ENCODE data around the gene VAX1.

The VAX1 gene

GRCh38 chr10:117133273-117134055, 4.6 kb downstream of the VAX1 start:
- Histone ChIP-seq H3K4me1 (ENCODE audit: control insufficient read depth, insufficient read depth, low read length) (no peaks in the 10 kb centered on the region), H3K4me3 (ENCODE audit: low read depth, low read length) (no peak overlapping the region), H3K9me3 (ENCODE audit: control insufficient read depth, insufficient read depth, low read depth, low read length) (no peaks in the 10 kb centered on the region), H3K36me3 (ENCODE audit: control insufficient read depth in 2 of 2, insufficient read depth in 1 of 2, low read length in 2 of 2) (no peaks in the 10 kb centered on the region), H3K27ac (ENCODE audit: extremely low read depth, low read depth, low read length) (no peak overlapping the region)
- CTCF ChIA-PET = interaction anchor here (0.6 to 0.8 kb wide), 2 partner anchors 16 to 36 kb away, joined by 3 to 4 read pairs; no protein-coding TSS in a partner anchor
- POLR2A ChIA-PET = no interaction called here
- TF ChIP-seq ZXDB (tag by site-specific recombination; IDR thresholded peaks at IDR 0.05) (no peak), ZFP41 (tag by site-specific recombination; IDR thresholded peaks at IDR 0.05; ENCODE audit: borderline replicate concordance) (no peak), ZNF366 (tag by site-specific recombination; conservative IDR thresholded peaks at IDR 0.05) (no peak), ZNF660 (tag by site-specific recombination; IDR thresholded peaks at IDR 0.05) (no peak), ZNF324 (tag by site-specific recombination; IDR thresholded peaks at IDR 0.05) (no peak), GLIS2 (tag by site-specific recombination; IDR thresholded peaks at IDR 0.05) (no peak), ZSCAN16 (tag by site-specific recombination; IDR thresholded peaks at IDR 0.05) (no peak), ZNF221 (tag by site-specific recombination; IDR thresholded peaks at IDR 0.05; ENCODE audit: borderline replicate concordance) (no peak), ZNF692 (tag by site-specific recombination; IDR thresholded peaks at IDR 0.05) (no peak), ZBTB49 (tag by site-specific recombination; IDR thresholded peaks at IDR 0.05; ENCODE audit: low read depth) (no peak), ZNF302 (tag by site-specific recombination; IDR thresholded peaks at IDR 0.05; ENCODE audit: low read depth) (no peak), ZNF350 (tag by site-specific recombination; IDR thresholded peaks at IDR 0.05) (no peak), ZNF791 (tag by site-specific recombination; IDR thresholded peaks at IDR 0.05) (no peak), ZNF626 (tag by site-specific recombination; IDR thresholded peaks at IDR 0.05) (no peak), ZNF23 (tag by site-specific recombination; IDR thresholded peaks at IDR 0.05; ENCODE audit: borderline replicate concordance) (no peak), ZNF560 (tag by site-specific recombination; IDR thresholded peaks at IDR 0.05; ENCODE audit: borderline replicate concordance) (no peak), ZSCAN4 (tag by site-specific recombination; IDR thresholded peaks at IDR 0.05) (no peak), ZNF391 (tag by site-specific recombination; IDR thresholded peaks at IDR 0.05; ENCODE audit: borderline replicate concordance, low read depth) (no peak), ZNF571 (tag by site-specific recombination; IDR thresholded peaks at IDR 0.05) (no peak), ZNF548 (tag by site-specific recombination; IDR thresholded peaks at IDR 0.05) (no peak)

DNA sequence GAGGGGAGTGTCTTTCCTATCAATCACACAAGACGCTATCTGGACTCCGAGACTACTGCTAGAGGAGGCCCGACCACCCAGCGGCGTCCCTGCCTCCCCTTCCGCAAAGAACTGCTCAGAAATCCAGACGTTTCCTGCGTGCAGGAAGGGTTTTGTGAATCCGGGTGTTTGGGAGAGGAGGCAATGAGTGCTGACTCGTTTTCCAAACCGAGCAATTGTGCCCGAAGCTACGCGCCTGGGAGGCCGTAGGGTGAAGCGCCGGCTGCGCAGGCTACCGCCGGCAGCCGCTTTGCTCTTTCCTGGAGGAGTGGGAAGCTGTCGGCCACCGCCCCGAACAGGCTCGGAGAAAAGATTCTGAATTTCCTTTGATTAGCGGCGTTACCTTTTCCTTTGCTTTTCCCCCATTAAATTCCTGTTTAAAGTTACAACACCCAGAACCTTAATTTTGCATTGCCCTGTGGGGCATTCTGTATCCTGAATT, 5.3 kb downstream of the VAX1 start:
- Histone ChIP-seq H3K9me3 (ENCODE audit: control insufficient read depth, insufficient read depth, low read depth, low read length) (no peaks in the 10 kb centered on the region), H3K4me1 (ENCODE audit: control insufficient read depth, insufficient read depth, low read length) (no peaks in the 10 kb centered on the region), H3K36me3 (ENCODE audit: control insufficient read depth in 2 of 2, insufficient read depth in 1 of 2, low read length in 2 of 2) (no peaks in the 10 kb centered on the region), H3K4me3 (ENCODE audit: low read depth, low read length) (no peak overlapping the region), H3K27ac (ENCODE audit: extremely low read depth, low read depth, low read length) (no peak overlapping the region)
- ChIA-PET POLR2A (no interaction called here), CTCF (no interaction called here)
- TF ChIP-seq ZNF530 (tag by site-specific recombination; IDR thresholded peaks at IDR 0.05; ENCODE audit: low read depth) (no peak), ZNF132 (tag by site-specific recombination; IDR thresholded peaks at IDR 0.05; ENCODE audit: borderline replicate concordance) (no peak), ZNF114 (tag by site-specific recombination; IDR thresholded peaks at IDR 0.05) (no peak)
